PC-3 (cell line): Measurements from ENCODE around the gene ZBTB7C.

Source experiments
- EZH2 ChIP-seq: fragments of 300-600 bp; sonication (generic); IDR thresholded peaks from one replicate; pipeline ENCODE4 v1.6.1; 2017; ENCODE audit warnings: antibody characterized with exemption, mild to moderate bottlenecking, low read length; ENCODE audit not compliant: unreplicated experiment
- TF ChIP-seq, protein P1 (sequence below): fragments of 300-600 bp; sonication (generic); conservative IDR thresholded peaks from 2 replicates; pipeline ENCODE4 v1.5.1; 2017; ENCODE audit warnings: antibody characterized with exemption, low read depth, mild to moderate bottlenecking, low read length

GRCh38 chr18:48186861-48187260 is 222.3 kb downstream of the ZBTB7C start:
- TF ChIP-seq, protein P1, sequence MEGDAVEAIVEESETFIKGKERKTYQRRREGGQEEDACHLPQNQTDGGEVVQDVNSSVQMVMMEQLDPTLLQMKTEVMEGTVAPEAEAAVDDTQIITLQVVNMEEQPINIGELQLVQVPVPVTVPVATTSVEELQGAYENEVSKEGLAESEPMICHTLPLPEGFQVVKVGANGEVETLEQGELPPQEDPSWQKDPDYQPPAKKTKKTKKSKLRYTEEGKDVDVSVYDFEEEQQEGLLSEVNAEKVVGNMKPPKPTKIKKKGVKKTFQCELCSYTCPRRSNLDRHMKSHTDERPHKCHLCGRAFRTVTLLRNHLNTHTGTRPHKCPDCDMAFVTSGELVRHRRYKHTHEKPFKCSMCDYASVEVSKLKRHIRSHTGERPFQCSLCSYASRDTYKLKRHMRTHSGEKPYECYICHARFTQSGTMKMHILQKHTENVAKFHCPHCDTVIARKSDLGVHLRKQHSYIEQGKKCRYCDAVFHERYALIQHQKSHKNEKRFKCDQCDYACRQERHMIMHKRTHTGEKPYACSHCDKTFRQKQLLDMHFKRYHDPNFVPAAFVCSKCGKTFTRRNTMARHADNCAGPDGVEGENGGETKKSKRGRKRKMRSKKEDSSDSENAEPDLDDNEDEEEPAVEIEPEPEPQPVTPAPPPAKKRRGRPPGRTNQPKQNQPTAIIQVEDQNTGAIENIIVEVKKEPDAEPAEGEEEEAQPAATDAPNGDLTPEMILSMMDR, result no peak
- TF ChIP-seq EZH2, result no peak
